ENCODE measurements around the gene LOXL4.

Gene LOXL4

DNA sequence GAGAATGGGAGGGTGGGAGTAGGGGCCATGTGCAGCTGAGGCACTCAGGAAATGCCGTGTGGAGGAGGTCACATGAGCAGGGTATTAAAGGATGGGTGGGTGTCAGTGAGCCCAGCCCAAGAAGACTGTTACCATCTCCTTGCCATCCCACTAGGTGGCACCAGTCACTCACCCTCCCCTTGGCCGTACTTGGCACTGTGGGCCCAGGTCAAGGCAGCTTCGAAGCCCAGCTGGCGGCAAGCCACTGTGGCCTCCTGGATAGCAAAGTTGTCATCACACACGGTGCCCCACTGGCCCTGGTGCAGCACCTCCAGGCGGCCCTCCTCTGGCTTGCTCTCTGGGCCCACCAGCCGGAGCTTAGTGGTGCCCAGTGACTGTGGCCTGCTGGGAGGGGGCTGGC lies 5.4 kb downstream of the LOXL4 start:
- no peak for DNase-seq

DNA sequence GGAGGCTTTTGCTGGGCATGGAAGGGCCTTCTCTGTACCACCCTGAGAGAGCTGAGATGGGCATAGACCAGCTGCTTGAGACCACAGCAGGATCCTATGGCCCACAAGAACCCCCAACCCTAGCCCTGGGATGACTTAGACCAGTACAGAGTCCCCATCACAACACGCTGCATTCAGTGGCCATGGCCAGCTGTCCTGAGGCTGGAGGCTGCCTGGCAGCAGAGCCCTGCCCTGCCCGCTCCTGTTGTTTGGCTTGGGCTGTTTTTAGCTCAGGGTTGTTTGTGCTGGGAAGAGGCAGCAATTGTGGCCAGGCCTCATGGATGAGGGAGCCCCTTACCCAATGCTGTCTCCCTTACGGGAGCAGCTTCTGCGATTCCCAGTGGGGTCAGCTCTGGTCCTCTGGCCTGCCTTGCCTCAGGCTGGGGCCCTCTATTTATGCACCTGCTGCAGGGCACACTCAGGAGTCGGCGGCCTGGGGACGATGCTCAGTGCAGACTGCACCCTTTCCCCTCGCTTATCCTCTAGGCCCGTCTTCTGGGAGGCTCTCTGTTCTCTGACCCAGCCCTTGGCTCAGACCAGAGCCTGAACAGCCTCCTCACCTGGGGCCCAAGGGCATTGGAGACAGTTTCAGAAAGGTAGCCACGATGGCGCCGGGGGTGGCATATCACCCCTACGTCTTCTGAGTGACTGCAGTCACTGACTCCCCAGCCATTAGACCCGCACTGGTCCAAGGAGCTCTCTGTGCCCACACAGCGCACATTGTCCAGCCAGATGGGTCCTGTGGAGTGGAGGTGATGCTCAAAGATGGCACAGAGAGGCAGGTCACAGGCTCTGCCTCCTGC lies 6.3 kb downstream of the LOXL4 start:
- DNase-seq: no peak

DNA sequence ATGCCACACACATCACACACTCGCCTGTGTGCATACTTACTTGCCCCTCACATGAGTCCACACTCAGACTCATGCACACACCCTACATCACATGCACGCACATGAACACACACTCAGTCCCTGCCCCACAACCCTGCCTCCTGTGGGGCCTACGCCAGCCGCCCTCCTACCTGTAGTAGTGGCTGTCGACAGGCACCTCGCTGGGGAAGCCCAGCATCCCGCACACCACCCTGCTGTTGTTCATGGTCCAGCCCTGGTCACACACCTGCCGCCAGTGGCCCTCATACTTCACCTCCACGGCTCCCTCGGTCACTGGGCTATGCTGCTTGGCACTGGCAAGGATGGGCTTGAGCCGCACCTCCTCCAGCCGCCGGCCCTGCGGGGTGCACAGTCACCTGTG lies 7.2 kb downstream of the LOXL4 start:
- no peak for DNase-seq

DNA sequence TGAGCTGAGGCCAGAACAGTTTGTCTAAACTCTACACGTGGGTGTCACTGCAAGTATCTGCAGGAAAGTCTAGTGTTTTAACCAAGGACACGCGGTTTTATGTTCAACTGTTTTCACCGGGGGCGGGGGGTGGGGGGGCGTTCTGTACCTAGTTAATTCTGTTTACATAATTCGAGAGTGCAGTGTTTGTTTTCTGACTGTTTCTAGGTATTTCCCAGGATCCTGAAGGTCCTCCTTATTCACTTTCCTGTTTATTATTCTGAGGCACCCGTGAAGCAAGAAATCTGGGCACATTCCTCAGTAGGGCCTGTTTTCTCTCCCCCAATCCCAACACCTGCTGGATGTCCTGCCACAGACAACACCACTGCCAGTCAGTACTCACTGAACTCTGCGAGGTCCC lies 7.6 kb downstream of the LOXL4 start:
- no peak for DNase-seq

DNA sequence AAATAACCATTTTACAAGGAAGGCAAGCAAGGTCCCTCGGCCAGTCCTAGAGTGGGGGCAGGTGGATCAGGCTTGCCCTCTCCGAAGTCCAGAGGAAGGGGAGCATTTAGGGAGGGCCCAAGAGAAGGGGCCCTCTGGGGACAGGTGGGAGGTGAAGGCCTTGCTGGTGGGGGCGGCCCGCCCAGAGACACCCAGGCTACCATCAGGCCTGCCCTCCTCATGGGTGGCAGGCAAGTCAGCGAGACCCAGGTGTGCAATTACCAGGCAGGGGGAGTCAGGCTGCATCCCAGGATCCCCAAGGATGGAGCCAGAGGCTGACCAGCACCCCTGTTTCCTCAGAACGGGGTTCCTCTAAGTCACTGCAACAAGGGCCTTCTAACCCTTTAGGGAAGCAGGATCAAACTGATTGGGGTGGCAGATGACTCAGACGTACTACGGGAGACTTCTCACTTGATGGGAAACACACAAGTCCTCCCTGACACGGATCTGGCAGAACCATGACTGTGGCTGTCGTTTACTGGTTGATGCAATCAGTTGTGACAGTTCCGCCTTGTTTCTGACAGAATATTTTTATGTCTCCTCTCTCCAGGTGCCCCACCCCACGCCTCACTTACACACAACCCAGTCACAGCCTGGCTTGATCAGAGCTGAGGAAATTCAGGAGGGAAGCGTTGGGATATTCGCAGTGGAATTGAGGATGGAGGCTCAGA lies 8.2 kb downstream of the LOXL4 start:
- DNase-seq: no peak

DNA sequence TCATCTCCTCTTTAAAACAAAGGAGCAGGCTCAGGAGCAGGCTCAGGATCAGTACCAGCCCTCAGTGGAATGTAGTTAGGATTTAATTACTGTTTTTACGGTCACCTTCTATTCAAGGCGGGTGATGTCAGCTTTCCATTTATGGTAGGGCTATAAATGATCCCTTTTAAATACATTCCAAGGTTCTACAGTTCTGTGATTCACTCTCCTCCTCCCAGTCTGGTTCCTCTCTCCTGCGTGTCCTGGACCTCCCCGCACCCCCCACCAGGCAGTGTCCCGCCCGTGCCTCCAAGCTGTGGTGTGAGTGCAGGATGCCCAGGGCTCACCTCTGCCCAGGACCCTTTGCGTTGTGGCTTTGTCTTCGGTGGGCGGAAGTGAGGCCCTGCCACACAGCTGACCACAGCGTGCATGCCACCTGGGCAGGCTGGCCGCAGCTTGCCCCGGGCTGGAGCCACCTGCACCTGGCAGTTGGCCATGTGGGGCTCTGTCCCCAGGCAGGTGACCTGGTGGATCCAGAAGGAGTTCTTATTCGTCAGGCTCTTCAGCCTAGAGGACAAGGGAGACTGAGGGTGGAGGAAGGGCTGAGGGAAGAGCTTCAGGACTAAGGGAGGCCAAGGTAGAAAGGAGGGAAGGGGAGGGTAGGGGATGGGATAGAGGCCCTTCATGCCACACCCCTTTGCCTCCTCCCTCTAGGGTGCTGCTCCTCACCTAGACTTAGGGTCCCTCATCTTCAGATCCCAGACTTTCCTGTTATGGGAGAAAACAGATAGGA lies 9.1 kb downstream of the LOXL4 start:
- no peak for DNase-seq

DNA sequence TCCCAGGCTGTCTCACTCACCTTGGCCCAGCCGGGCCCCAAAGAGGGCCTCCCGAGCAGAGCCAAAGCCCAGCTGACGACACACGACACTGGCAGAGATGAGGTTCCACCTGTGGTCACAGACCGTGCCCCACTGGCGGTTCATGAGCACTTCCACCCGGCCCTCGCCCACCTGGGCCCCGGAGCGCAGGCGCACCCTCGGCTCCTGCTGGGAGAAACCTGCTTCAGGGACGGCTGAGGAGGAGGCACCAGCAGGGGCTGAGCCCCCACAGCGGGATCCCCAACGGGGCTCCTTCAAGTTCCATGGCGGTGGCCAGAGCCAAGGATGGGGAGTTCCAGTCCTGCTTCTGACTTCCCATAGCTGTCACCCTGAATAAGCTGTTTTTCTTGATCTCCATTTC lies 10.0 kb downstream of the LOXL4 start:
- DNase-seq: no peak

DNA sequence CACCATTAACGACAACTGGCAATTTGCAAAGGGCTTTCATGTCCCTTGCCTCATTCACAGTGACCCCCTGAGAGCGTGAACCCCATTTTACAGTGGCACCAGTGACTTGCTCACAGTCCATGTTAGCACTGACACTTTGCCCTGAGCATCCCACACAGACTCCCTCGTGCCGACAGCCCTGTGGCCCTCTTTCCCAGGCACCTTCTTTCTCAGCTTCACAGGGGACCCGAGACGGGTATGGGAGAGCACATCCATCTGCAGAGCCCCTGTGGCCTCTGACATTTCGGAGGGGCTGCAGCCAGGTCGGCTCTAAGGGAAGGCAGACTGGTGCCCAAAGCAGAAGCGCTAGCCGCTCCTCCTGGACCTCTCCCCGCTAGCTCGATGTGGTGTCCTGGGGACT lies 10.8 kb downstream of the LOXL4 start:
- no peak for DNase-seq

DNA sequence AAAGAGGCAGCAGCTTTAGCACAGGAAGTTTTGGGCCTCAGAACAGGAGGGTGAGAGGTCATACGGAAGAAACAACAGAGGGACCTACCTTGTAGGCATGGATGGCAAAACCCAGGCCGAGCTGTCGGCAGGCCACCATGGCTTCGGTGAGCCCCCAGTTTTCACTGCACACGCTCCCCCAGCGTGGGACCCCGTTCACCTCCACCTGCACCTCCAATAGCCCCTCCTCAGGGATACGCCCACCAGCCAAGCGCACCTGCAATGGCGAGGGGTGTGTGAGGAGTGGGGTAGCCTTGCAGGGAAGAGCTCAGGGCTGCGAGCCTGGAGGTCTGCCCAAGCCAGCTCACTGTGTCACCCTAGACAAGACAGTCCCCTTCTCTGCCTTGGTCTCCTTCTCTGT lies 11.3 kb downstream of the LOXL4 start:
- DNase-seq: no peak

DNA sequence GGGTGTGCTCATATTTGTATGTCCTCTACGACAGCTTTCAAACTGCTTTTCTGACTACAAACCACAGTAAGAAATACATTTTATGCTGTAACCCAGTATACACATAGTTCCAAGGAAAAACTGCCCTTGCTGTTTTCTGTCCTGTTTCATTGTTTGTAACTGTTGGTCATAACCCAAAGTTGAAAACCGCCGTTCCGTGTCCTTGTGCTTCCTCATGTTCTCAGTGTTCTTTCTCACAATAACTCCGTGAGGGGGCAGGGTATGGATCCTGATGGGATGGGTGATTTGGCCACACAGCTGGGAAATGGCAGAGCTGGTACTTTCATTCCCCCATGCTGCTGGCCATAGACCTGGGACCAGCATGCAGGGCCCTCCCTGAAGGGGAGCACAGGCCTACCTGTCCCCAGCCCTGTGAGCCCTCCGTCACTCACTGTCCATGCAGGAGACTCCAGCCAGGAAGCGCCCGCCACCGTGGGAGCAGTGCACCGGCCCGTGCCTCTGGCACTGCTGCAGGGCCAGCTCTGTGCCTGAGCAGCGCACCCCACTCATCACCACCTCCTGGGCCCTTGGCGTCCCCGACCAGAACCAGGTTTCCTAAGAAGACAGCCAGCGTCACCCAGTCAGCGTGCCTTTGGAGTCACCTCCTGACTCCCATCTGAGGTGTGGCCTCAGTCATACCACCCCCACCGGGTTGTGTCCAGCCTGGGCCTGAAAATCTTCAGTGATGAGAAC lies 12.7 kb downstream of the LOXL4 start:
- DNase-seq: no peak

DNA sequence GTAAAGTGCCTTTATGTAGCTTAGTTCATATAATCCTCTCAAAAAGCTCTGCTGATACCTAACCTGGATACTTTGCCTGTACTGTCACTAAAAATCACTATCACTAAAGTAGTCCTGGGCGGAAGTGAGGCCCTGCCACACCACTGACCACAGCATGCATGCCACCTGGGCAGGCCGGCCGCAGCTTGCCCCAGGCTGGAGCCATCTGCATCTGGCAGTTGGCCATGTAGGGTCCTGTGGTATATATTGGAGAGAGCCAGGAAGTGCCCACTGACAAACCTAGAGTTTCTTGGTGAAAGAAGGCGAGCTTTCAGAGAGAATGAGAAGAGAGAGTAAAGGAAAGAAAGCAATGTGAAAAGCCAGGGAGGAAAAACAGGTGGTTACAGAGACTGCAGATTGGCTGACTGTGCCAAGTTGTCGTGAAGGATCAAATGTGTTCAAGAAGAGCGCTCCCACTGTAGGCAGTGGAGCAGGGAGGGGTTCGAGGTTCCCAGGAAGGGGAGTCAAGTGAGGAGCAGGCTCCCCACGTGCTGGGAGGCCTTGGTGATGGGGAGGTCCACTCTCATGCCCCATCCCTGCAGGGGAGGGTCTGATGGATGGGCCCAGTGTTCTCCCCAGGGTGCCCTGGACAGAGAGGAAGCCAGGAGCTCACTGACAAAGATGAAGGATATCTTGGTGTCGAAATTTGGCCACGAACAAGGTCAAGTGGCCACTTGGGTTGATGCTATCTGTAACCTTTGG lies 13.6 kb downstream of the LOXL4 start:
- DNase-seq: no peak

DNA sequence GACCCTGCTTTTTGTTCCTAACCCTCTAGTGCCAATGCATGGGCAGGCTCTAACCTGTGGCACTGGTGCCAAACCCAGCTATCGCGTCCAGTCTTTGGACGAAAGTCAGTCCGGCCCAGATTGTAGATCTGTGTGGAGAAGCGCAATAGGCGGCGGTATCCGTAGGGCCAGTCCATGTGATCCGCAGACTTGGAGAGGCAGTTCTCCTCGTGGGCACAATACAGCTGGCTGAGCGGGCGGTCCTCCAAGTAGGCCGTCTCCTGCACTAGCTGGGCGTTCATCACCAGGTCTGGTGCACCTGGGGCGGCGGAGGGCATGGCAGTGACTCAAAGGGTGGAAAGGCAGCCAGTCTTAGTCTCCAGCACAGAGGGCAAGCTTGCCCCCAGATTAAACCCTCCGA lies 14.5 kb downstream of the LOXL4 start:
- no peak for DNase-seq

DNA sequence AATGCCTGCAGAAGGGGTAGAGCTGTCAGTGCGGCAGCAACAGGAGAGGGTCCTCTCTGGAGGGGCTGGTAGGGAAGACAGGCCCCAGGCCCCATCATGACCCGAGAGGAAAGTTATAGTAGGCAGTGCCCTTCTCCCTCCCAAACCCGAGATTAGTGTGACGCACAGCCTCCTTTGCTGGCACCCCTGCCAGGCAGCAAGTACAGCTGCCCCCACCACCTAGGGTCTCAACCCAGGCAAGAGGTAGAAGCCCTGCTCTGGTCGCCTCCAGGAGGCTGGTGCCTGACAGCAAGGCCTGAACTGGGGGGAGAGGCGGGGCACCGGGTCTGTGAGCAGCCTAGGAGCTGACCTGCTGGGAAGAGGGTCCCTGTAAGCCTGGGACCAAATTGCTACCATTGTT lies 15.5 kb downstream of the LOXL4 start:
- no peak for DNase-seq

DNA sequence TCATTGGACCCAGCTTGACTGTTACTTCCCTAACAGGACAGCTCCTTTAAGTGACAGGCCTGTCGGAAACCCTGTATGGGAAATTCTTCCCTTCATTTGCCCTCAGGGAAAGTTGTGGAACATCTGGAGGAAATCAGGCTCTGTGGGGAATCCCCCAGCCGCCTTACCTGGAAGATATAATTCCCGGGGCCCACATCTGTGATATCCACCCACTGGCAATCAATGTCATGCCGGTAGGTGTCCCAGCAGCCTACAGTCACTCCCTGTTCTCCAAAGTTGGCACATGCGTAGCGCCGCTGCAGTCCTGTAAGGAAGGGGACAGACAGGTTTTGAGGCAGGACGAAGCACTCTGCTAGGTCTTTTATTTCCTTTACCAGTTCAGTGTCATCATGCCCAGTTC lies 16.6 kb downstream of the LOXL4 start:
- DNase-seq: no peak

DNA sequence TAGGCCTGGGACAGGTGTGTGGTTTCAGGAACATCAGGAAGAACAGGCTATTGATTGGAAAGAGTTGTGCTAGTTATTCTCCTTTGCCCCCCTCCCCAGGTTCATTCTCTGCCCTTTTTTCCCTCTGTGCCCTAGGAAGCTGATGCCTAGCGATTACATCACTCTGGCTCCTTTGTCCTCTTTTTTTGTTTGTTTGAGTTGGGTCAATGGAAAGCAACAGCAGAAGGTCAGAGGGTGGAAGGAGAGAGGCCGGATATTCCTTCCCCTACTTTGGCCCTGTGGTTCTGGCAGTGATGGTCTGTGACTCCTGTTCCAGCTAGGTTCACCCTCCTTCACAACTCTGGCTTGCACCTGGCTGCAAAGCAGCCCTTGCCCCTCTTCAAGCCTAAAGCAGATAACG lies 18.9 kb downstream of the LOXL4 start:
- no peak for DNase-seq

DNA sequence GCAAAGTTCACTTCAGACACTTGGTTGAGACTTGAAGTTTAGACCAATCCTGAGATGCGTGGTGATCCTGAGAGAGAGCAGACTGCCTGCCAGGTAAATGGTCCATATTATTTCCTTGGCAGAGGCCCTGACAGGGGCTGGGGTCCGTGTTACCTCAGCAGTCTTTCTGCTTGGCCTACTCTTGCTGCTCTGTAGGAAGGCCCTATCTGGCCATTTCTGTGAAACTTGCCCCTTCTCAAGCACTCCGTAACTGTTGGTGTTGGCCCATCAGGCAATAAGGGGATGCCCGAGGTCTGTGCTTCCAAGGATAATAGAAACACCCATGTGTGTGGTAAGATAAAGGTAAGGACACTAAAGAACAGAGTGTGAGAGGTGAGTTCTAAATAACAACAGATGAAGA lies 20.0 kb downstream of the LOXL4 start:
- DNase-seq: no peak

DNA sequence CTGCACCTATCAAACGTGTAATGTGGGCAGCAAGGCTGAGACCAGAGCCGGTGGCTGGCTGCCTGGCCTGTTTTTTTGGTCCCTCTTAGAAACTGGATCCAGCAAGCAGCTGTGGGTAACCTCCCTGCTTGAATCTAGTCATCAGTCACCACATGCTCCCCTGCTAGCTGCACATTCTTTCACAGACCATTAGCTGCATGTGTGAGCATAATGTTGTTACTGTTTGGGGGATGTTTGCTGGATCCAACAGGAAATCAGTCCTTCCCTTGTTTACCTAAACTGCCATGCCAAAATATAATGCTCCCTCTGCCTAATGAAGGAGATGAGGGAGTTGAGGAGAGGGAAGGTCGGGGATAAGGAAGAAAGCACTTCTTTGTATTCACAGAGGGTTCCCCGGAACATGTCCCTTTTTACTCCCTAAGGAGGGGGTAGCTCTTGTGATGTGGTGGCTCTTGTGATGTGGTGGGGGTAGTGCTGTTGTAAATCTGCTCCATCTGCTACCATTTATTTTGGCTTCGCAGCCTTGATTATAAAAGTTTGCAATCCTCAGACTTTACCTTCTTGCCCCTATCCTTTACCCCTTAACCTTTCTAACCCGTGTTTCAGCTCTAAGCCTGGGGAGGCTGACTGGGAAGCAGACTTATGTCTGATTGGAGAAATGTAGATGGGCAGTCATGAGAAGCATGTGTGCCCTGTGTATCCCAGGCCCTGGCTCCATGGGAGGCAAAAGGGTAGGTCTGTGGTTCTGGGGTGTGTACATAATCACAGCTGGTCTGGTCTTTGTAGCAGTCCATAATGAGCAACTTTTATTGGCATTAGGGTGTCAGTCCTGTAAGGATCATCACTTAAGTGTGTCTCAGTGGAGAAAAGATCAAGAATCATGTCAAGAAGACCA lies 20.8 kb downstream of the LOXL4 start:
- DNase-seq: no peak

DNA sequence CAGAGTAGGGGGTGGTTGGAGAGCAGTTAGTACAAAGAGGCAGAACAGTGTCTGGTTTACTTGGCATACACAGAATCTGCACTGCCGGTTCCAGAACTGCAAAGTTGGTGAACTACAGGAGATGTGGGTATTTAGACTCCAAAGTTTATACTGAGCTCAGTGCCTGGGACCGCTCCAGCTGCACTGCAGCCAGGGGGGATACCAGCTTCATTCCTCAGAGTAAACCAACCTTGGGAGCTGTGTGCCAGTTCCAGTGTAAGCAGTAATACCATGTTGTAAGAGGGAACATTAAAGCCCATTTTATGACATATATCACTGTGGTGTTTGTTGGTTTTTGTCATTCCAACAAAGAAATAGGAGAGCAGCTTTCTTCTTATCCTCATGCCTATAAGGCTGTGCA lies 23.4 kb downstream of the LOXL4 start:
- no peak for DNase-seq

DNA sequence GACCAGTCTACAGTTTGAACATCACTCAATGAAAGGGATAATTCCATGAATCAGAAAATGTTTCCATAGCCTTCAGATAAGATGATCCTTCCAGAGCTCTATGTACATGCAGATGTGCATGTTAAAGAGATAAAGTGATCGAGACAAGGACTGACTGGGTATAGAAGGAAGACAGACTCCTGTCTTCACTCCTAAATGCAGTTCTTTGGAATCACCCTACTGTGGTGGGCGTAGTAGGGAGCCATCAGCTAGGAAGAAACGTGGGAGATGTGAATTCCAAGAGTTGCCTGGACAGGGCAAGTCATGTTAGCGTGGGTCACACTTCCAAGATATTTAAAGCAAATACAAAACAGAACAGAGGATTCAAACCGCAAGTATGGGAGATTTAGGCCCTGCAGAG lies 23.9 kb downstream of the LOXL4 start:
- no peak for DNase-seq

DNA sequence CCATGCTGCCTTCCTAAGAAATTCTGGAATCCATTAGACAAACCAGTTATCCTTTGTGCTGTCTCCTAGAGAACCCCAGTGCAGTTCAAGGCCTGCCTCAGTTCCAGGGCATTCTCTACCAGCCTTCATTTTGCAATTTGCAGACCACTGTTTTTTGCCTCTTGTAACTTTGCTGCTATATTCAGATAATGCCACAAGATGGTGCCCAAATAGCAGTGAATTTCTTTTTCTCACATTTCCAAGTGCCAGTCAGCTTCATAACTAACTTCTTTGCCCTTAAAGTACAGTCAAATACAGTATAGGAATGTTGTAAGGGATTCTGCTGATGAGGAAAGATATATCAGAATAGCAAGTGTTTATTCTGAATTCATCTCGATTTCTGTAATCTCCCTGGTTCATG lies 25.2 kb downstream of the LOXL4 start:
- DNase-seq: no peak

DNA sequence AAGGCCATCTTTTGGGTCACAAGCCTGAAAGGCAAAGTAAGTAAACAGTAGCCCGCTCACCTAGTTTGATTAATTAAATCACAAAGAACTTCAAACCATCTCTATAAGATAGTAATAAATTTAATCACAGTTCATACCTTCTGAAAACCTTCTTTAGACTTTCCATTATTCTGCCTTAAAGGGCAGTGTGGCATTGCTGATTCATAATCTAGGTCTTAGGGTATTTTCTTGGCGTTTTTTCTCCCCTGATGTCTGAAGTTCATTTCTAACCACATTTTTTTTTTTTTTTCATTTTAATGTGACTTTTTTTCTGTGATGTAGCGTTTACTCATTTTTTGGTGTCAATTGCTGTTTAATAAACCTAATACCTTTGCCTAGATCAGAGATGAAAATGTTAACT lies 27.5 kb downstream of the LOXL4 start:
- DNase-seq: no peak
